ENCODE data around the gene RNLS. TPM values are rescaled to one million over a fixed set of nuclear protein-coding genes. Genes with fewer than 3 reads are reported as not detected.
"Not testable (repeated sequence)": the region's sequence is repeated elsewhere in the genome, so short reads cannot be mapped to it uniquely, and the experiment has no call there.

Gene RNLS
- polyA plus RNA-seq, 3 donors = 16.1 to 20.0 (median 16.2) TPM

DNA sequence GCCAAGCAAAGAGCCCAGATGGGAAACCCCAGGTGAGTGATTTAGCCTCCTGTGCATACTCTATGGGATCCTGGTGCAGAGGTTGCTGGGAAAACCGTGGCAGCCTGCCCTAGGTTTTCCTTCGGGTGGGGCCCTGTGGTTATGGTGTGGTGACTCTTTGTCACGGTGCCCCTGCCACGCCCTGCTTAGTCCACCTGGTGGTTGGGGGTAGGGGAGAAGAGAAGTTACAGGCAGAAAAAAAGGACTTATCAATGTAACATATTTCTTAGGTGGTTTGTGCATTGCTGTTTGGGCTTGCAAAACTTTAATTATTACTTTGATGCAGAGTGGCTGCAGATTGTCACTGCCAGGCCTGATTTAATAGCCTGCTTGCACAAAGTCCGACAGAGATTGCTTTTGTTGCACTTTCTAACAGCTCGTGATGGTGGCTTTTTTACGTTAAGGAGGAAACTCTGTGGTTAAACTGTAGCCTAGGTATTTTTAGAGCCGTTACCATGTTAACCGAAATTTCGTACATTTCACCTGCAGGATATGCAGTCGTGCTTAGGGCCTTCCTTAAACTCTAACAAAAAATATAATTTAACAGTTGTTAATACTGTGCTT, 197.4 kb downstream of the RNLS start:
- DNase-seq (ENCODE audit: extremely low read depth in 1 of 11, low read depth in 9 of 11, low spot score in 4 of 11) = peak in 2 of 11 donors; percentile 27 to 38

DNA sequence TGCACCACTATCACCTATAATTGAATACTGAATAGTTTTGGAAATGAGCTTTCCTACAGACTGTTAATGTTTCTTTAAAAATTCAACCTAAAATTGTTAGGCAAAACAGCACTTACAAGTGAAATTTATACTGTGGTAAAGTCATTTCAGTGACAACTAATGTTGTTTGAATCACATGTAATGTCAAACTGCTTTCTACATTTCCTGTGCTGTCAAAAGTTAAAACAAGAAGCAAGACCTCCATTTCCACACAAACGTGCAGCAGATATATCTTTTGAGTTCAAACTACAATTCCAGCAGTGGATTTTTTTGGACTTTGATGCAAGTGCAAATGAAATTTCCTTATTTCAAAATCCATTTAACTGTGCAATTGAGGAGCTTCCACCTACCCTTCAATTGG, 199.8 kb downstream of the RNLS start:
- DNase-seq (ENCODE audit: extremely low read depth in 1 of 11, low read depth in 9 of 11, low spot score in 4 of 11) = no peak

DNA sequence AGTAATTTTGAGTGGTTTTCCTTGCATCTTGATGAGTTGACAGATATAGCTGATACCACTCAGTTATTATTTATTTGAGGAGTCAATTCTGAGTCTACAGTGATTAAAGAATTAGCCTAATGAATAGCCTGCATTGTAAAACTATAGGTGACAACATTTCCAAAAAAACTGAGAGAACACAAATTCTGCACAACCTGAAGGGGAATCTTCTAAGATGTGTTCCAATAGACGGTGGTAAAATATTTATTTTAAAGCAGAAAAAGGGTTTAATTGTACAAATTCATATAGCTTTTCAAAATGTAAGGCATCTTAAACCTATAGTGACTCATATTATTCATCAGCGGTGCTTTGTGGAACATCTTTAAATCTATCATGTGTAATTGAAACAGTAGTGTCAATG, 200.4 kb downstream of the RNLS start:
- DNase-seq (ENCODE audit: extremely low read depth in 1 of 11, low read depth in 9 of 11, low spot score in 4 of 11) = no peak

DNA sequence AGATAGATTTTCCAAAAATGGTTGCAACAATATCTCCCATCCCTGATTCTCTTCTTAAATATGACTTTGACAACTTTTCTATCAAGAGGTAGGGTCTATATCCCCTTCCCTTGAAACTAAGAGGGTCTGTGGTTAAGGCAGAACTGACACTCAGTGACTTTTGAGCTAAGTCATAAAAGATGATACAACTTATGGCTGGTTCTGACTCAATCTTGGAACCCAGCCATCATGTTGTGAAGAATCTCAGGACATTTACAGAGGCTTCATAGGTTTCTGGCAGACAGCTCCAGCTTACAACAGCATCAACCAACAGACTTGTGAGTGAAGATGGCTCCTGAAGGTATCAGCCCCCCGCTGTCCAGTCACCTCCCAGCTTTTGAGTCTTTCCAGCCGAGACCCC, 203.5 kb downstream of the RNLS start:
- DNase-seq (ENCODE audit: extremely low read depth in 1 of 11, low read depth in 9 of 11, low spot score in 4 of 11) = no peak

DNA sequence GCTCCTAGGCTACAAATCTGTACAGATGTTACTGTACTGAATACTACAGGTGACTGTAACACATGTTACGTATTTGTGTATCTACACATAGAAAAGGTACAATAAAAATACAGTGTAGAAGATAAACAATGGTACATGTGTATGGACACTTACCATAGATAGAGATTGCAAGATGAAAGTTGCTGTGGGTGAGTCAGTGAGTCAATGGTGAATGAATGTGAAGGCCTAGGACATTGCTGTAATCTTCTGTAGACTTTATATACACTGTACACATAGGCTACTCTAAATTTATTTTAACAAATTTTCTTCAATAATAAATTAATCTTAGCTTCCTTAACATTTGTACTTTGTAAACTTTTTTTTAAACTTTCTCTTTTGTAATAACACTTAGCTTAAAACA, 205.6 kb downstream of the RNLS start:
- DNase-seq (ENCODE audit: extremely low read depth in 1 of 11, low read depth in 9 of 11, low spot score in 4 of 11) = no peak

DNA sequence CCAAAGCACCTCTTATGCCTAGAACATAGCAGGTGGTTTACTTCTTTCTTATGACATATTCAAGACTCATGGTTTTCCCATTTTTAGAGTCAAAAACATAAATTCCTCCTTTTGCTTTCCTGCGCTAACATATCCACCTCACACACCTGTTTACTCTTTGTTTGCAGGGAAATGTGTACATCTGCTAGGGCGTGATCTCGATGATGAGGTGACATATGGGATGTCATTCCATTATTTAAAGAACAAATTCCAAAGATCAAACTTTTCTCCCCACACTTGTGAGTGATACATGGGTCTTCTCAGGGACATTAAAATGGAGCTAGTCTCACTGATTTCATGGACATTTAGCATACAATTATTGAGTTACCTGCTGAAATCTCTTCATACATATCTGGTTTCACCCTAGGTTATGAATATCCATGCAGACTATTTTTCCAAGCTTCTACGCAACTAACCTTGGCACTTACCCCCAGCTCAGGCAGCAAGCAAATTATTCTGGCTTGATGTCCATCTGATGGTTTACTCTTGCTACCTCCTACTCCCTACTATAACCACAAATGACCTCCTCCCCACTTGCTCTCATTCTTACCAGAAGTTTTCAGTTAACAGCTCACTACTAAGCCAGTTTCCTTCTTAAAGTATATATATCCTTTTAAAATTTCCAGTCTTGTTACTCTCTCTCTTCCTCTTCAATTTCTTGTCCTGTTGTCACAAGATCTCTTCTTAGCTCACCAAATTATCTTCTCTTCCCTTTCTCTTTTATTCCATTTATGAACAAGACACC, 208.5 kb downstream of the RNLS start:
- DNase-seq (ENCODE audit: extremely low read depth in 1 of 11, low read depth in 9 of 11, low spot score in 4 of 11) = no peak

DNA sequence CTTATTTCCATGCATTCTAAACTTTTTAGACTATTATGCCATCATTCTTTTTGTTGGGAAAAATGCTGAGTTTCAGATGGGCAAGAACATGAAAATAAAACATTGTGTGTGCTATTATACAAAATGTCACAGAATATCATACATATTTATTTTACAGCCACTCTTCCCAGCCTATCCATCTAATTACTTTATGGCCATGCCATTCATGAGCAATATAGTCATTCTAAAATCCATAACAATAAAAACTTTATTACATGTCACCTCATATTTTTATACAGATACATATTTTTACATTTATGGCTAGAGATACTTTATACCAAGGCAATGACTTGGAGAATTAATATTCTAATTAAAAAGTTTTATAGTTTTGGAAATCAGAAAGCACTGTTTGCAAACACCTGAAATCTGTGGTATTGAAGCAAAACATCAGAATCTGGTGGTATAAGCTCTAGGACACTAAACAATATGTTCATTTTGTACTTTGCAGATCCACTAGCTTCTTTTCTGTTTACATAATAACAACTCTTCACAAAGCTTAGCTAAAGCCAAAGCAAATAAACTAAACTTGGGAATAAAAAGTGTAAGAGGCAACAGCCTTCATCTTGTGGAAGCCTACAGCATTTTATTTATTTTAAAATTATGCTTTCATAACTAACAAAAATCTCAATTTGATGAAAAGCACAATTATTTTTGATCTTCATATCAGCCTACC, 210.1 kb downstream of the RNLS start:
- DNase-seq (ENCODE audit: extremely low read depth in 1 of 11, low read depth in 9 of 11, low spot score in 4 of 11) = no peak

DNA sequence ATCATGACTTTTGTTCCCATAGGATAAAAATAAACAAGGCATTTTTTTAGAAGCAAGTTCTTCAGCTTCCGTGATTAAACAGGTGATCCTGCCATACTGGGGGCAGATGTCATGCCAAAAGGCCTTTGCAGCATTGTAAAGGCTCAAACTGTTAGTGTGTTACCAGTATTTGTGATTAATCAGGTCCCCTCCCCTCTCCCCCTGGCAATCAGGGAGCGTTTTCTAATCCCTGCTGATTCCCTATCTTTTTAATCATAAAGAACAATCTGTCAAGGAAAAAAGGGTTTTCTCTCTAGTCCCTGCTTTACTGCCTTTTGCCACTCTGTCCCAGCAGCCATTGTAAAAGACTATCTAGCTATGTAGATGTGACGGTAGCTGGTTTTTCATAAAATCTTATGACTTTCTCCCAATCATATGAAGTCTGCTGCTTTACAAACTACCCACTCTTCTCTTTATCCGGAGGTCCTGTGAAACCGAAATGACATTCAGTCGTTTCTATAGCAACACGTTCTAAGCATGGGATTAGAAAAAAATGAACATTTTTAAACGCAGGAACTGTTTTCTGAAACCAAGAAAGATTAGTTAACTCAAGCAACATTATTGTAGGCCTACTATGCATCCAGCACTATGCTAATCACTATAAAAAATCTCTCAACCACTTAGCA, 210.9 kb downstream of the RNLS start:
- no peak for DNase-seq (ENCODE audit: extremely low read depth in 1 of 11, low read depth in 9 of 11, low spot score in 4 of 11)

DNA sequence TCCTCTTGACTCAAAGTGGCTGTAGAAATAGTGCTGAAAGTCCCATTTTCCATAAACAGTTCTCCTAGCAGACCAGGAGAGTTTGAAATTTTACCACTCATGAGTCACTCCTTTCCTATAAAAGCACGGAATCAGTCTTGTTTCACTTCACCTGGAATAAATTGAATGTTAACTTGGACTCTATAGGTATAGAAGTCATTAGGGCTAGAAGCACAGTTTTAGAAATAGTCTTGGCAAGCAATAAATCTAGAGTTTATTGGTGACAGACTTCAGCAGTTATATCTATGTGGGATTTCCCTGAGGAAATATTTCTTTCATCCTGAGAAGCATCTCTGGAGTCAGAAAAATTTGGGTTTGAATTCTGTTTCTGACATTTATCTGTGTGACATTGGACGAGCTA, 212.4 kb downstream of the RNLS start:
- DNase-seq (ENCODE audit: extremely low read depth in 1 of 11, low read depth in 9 of 11, low spot score in 4 of 11) = no peak

DNA sequence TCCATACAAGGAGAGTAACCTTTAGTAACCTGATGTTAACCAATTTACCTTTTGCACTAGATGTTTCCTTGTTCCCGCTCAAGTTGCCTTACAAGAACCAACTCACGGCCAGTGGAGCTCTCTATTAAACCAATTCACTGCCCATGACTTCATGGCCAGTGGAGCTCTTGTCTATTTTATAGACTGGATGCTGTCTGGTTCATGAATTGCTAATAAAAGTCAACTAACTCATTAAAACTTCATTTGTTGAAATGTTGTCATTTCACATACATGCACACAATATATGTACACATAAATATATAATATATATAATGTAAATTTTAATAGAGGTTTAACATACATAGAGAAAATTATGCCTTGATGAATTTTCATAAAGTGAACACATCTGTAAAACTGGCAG, 216.3 kb downstream of the RNLS start:
- no peak for DNase-seq (ENCODE audit: extremely low read depth in 1 of 11, low read depth in 9 of 11, low spot score in 4 of 11)

DNA sequence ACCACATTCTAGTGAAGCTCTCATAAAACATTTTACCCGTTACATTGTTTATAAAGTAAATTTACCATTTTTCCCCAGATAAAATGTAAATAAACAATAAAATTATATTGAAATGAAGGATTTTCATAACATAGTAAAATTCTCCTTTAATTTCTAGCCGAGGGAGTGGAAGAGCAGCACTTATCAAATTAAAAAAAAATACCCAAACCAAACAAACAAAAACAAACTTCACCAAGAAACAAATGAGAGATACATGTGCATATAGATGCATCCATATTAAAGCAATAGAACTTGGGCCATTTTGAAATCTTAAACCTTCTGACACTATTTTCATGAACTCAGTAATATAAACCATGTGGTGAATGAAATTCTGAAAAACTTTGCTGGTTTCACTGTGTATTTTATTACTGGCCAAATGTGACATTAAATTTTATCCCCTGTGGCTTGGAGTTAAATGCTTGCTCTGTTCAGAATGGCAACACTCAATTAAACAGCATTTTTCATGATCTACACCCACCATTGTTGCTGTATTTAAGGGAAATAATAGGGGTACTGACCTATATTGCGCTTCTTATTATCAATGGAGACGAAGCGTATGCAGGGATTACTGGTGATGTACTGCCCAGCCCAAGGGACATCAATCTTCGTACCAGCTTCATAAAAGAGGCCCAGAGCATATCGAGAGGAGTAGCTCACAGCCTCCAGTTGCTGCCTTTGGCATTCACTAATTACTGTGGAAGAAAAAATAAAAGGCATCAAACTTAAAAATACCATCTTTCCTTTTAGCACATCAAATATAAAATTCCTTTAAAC, 220.9 kb downstream of the RNLS start:
- DNase-seq (ENCODE audit: extremely low read depth in 1 of 11, low read depth in 9 of 11, low spot score in 4 of 11) = no peak

DNA sequence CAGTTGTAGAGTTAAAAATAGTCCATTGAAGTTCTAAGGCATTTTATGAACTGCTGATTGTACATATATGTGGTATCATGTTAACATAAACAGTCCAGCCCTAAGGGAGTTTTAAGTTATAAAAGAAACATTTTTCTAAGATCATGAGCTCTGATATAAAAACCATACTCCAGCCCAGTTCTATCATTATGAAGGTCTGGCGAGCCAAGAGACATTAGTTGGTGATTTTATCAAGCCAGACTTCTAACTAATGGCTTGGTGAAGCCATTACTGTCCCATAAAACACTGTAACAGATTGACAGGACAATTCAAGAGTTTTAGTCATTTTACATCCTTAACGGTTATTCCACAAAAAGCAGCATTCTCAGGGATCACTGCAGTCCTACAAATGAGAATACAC, 221.6 kb downstream of the RNLS start:
- peak in 1 of 11 donors; percentile 5 for DNase-seq (ENCODE audit: extremely low read depth in 1 of 11, low read depth in 9 of 11, low spot score in 4 of 11)

DNA sequence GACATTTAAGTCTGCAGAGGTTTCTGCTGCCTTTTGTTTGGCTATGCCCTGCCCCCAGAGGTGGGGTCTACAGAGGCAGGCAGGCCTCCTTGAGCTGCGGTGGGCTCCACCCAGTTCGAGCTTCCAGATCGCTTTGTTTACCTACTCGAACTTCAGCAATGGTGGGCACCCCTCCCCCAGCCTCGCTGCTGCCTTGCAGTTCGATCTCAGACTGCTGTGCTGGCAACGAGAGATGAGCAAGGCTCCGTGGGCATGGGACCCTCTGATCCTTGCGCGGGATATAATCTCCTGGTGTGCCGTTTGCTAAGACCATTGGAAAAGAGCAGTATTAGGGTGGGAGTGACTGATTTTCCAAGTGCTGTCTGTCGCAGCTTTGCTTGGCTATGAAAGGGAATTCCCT, 227.4 kb downstream of the RNLS start:
- DNase-seq (ENCODE audit: extremely low read depth in 1 of 11, low read depth in 9 of 11, low spot score in 4 of 11) = not testable (repeated sequence)

DNA sequence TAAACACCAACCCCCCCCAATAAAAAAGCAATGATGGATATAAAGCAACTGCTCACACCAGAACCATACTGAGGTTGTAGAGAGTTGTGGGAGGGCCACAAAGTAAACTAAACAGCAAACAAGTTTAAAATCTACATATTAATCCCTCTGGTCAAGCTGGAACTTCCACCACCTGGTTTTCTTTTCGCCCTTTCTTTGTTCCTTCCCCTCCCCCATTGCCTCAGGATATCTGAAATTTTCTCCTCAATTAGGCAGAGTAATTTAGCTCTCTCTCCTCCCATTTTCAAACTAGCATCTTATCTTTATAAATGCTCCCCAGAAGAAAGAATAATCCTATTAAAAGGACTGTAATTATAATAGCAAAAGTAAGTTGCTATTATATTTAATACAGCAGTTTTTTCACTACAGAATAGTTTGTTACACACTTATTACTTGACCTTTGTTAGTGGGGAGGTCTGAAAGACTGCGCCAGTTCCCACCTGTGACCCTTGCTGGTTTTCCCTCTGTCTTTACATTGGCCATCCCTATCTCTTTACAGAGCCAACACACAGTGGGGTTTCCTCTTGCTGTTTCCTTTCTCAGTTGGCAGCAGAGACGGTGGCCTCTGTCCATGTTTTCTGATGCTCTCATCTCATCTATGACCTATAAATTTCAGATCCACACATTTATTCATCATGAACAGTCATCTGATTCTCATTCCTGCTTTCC, 235.4 kb downstream of the RNLS start:
- no peak for DNase-seq (ENCODE audit: extremely low read depth in 1 of 11, low read depth in 9 of 11, low spot score in 4 of 11)

DNA sequence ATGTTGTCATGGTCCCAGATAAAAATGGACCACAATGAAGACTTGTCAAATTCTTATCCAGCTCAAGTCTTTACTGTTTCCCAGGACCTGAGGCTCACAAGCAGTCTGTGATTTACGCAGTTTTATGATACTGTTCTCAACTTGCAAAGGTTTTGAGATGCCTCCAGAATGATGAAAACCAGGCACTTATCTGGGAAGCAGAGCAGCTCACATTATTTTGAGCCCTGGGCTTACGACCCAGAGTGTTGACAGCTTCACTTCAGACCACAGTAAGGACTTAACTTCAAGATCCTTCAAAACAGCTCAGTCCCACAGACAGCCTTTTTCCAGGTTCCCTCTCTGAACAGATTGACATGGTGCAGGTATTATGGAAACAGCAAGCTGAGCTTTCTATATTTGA, 236.1 kb downstream of the RNLS start:
- DNase-seq (ENCODE audit: extremely low read depth in 1 of 11, low read depth in 9 of 11, low spot score in 4 of 11) = no peak

DNA sequence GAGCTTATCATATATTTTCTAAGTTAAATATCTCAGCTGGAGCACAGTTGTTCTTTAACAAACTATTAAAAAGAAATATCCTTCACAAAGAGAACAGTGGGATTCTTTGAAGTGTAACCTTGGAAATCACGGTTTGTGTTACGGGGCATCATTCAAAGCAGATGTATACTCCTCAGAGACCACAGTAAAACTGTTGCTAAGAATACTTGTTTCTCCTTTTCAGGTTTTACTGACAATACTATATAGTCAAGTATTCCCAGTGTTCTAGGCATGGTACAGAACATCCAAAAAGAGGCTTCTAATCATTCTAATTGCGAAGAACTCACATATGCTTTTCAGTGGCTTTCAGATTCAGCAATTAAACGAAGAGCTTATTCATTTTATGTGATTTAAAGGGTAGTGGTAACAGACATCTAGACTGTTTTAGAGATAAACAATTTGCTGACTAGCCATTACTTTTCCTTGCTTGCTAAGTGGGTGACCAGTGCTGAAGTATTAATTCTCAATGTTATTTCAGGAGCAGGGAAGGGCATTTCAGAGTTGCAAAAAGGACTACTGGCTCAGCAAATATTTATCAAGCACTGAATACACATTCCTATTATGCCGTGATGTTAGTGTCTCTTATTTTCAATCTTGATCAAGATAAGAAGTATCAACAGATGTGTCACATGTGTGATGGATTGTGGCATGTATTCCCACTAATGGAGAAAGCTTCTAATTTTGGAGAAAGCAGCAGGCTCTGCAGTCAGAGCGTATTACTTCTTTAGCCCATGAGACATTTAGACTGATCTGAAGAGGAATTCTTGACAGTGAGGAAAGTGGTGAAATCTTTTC, 236.8 kb downstream of the RNLS start:
- no peak for DNase-seq (ENCODE audit: extremely low read depth in 1 of 11, low read depth in 9 of 11, low spot score in 4 of 11)

DNA sequence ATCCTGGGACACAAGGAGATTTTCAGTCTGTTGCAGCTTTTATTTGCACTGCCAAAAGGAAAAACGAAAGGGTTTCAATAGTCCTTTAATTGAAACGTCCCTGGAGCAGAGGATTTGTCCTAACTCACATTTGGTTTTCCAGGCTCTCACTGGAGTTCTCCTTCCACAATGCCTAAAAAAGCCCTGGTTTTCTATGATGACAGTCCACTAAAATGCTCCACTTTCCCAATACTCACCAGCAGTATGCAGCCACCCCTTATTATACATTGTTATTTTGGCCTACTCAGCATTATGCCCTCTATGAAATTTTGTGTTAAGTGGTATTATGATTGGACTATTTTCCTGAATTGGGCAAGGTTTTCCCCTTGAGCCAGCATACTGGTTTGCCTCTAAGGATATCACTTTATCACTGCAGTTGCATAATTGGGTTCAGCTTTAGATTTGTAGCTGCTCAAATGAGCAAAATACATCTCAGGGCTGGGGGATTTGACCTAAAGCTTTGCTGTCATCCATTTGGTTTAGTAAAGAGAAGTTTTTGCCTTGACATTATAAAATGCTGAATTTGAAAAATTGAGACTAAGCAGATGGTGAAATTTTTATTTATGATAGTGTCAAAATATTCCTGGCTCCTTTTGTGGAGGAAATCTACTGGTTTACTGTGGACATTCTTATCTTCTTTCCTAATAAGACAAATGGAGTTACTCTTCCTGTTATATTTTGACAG, 239.2 kb downstream of the RNLS start:
- no peak for DNase-seq (ENCODE audit: extremely low read depth in 1 of 11, low read depth in 9 of 11, low spot score in 4 of 11)

Data from renal cortex interstitium (tissue), 11 donors.